Activated T-cell treated with anti-CD3 and anti-CD28 coated beads for 4 hours (primary cell): Measurements from ENCODE around the gene MVB12A.

ENCODE experiments used
- DNase-seq: peaks from one replicate; pipeline ENCODE4 v3.0.0-alpha.2; 2020

Gene MVB12A

DNA sequence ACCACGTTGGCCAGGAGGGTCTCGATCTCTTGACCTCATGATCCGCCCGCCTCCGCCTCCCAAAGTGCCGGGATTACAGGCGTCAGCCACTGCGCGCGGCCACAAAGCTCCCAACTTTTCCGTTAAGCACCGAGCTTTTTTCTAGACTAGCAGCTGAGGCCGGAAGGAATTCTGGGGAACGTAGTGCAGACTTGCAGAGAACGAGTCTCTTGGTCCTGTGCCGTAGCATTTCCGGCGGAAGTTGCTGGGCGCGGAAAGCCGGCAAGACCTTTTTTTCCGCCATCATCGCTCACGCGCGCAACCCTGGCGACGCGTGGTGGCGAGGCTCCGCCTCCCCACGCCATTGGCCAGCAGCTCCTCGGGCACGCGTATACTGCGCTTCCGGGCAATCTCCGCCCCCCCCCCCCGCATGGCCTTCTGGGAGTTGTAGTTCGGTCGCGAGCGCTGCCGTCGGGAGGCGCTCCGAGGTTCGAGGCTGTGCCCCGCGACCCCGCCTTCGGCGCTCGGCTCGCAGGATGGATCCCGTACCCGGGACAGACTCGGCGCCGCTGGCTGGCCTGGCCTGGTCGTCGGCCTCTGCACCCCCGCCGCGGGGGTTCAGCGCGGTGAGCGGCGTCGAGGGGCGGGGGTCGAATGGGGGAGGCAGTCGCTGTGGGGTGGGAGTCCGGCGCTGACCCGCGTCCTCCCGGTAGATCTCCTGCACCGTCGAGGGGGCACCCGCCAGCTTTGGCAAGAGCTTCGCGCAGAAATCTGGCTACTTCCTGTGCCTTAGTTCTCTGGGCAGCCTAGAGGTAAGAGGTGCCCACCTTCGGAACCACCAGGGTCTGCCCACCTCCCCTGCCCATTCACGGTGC is at the start of gene MVB12A:
TSS of gene MVB12A (plus strand) at position 427 of the 854 bp plus-strand sequence. CDS start at position 516, 89 bp downstream.
- DNase-seq: peak; percentile 93

DNA sequence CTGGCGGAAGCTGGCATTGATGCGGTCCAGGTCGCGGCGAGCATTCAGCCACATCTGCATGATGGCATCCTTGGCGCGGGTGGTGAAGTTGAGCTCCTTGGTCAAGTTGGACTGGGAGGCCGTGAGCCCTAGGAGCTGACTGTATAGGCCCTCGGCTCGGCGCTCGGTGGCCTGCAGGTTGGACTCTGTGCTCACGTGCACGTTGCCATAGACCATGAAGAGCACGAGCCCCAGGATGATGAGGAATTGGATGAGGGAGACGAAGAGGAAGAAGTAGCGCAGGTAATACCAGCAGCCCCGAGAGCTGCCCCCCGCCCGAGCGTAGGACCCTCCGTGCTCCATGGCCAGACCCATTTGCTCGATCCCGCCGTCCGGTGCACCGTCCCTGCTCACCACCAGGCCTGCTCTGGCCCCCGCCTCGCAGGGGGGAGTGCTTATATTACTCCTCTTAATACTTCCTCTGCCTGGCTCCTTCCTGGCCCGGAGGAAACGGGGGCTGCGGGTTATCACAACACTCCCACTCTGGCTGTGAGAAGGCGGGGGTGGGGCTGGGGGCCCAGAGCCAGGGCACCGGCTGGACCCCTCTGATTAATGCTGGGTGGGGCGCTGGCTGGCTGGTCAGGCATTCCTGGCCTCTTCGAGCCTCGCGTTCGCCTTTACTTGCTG is 42.8 kb upstream of the MVB12A start, which contains the start of gene PLVAP:
TSS of gene PLVAP (minus strand) at position 408 of the 666 bp plus-strand sequence. CDS start at position 354, 54 bp downstream.
- DNase-seq: no peak

DNA sequence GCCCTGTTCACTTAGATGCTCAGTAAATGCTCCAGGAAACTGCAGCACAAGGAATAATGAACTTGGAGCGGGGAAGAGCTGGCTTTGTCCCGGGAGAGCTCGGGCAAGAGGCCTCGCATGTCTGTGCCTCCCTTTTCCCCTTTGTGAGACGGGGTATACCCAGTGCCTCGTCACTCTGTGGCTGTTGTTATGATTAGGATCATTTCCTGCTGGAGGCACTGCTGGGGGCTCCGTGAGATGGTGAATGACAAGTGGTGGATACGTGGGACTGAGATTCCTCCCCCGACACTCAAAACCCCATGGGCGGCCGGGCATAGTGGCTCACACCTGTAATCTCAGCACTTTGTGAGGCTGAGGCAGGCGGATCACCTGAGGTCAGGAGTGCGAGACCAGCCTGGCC is 41.6 kb upstream of the MVB12A start:
- DNase-seq: no peak

DNA sequence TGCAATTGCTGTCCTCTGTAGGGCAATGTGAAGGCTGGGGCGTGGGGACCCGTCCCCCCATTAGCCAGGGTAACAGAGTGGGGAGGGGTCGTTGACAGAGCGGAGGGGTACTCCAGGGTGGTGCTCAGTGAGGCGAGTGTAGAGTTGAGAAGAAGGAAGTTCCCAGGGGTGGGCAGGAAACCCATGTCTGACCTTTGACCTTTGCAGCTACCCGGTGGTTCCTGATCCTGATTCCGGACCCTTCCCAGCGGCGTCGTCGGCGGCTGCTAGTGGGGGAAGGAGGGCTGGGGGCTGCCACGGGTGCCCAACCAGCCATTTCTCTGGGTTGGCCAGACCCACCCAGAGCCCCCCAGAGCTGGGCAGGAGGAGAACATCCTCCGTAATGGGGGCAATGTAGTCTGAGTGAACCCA is 40.6 kb upstream of the MVB12A start:
- no peak for DNase-seq

DNA sequence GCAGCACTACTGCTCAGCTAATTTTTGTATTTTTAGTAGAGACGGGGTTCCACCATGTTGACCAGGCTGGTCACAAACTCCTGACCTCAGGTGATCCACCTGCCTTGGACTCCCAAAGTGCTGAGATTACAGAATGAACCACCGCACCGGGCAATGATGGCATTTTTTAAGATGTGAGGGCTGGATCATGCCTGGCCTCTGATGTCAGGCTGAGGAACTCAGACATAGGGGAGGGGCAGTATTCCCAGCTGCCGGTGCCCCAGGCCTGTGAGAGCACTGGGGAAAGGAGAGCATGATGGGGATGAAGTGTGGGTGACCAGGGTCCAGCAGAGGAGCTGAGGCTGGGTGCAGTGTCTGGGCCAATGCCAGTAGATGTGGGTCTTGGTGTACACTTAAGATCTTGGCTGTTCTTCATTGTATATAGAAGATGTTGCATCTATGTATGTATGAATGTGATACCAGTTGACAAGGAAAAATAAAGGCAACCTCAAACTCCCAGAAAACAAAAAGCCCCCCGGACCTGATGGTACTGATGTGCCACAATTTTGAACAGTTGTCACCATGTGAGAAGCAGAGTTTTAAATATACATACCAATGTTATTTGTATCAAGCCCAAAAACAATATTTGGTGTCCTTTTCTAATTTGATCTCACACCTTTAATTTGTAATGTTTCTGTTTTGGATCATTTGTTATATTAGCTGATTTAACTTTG is 39.3 kb upstream of the MVB12A start:
- no peak for DNase-seq

DNA sequence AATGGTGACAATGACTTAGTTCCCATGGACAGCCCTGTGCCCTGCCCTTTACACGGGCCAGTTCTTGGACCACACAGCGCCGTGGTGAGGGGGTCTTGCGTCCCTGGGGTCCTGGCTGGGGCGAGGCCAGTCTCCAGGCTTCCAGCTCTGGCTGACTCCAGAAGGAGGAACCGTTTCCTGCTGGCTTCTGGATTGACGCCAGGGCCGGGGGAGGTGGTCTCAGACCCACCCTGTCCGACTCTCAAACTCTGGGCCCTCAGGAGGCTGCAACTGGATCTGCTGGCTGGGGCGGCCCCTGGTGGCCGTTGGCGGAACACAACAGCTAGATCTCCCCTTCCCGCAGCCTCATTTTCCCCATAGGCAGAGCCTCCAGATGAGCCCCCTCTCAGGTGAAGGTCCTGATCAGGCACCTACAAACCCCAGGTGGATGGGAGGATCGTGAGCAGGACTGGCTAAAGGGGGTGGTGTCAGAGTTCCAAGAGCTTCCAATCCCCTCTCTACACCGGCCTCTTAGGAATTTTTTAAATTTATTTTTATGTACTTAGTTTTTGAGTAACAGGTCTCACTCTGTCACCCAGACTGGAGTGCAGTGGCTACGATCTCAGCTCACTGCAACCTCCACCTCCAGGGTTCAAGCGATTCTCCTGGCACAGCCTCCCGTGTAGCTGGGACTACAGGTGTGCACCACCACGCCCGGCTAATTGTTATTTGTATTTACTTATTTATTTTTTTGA is 33.8 kb upstream of the MVB12A start:
- DNase-seq: peak; percentile 46

DNA sequence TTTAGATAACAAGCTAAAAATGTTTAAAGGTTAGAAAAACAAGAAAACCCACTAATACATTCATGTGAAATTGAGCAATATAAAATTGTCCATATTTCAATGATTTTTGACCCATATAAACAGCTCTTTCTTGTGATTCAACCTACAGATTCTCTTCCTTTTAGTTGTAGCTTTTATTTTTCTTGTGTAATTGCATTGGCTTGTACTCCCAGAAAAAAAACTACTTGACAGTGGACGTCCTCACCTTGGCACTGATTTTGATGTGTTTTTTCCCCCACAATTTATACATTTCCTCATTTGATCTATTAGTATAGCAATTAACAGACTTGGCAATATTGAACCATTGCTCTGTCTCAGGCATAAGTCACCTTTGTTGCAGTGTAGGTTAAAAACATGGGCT is 30.6 kb upstream of the MVB12A start:
- DNase-seq: no peak

DNA sequence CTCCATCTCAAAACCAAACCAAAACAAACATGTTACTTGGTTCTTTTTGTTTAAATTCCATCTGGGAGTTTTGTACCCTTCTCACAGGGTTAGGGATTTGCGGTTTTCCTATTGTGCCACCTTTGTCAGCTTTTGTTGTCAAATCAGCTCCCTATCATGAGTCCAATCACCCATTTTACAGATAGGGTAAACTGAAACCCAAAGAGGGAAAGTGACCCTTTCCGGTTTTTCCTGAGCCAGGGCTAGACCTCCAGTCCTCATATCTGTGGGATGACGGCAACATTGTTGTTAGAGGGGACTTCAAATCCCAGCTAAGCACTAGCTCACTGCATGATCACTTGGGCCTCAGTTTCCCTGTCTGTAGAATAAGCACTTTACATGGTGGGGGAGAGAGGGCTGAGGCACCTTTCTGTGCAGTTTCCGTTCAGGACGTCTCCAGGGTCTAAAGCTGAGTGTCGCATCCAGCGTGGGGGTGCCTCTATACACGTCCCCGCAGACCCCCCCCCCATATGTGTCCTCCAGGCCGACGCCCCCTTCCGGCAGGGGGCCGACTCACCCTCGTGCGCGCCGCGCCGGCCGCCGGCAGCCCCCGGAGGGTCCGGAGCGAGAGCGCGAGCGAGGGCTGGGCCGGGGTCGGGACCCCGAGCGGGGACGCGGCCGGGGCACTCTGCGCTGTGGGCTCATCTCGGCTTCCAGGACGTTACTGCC is 29.7 kb upstream of the MVB12A start:
- no peak for DNase-seq

DNA sequence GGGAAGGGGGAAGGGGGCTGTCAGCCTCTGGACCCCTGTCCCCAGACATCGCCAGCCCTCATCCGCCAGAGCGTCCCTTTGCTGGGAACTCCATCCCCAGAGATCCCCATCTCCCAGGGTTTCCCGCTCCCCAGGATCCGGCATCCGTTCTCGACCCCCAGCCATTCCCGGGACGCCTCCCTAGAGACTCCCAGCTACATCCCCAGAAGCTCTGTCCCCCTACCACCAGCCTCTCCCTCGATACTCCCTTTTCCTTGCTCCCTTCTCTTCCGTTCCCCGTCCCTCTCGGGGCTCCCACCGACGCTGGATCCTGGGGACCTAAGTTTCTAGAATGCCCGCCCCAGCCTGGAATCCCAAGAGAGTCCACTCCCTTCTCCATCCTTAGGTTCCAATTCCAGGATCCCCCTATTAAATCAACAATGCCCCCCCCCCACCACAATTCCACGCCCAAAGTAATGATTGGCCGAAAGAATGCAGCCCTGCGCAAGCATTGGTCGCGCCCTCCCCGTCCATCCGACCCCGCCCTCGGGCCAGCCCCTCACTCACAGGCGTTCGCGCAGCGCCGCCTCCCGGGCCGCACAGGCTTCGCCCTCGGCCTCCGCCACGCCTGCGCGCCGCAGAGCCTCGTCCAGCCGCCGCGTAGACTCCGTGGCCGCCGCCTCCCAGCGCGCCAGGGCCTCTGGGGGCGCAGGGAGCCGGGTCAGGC is 29.0 kb upstream of the MVB12A start:
- peak; percentile 74 for DNase-seq

DNA sequence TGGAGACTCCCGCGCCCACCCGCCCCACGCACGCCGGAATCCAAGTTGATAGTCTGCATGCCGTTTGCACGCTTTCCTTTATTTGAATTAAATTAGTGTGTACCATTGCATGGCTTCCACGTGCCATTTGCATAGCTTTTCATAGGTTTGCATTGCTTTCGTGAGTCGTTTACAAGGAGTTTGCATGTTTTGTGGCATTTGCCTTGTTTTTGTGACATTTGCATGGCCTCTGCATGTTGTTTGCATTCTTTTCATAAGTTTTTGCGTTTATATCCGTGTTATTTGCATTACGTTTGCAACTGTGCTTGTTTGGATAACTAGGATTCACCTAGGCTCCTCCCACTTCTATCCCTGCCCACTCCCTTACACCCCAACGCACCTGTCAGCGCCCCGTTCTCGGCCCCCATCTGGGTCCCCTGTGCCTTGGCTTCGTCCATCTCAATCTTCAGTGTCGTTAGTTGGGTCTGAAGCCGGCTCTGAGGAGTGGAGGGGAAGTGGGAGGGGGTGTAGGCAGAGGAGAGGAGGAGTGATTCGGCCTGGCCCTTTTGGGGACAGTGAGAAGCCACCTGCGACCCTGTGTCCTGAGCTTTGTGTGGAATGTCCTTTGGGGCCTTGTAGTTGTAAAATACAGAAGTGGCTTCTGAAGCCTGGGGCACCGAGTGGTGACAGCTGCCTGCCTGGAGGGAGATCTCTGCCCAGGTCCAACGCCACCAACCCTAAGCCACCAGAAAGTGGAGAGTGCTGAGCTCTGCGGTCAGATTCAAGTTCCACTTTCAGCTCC is 28.3 kb upstream of the MVB12A start:
- no peak for DNase-seq

DNA sequence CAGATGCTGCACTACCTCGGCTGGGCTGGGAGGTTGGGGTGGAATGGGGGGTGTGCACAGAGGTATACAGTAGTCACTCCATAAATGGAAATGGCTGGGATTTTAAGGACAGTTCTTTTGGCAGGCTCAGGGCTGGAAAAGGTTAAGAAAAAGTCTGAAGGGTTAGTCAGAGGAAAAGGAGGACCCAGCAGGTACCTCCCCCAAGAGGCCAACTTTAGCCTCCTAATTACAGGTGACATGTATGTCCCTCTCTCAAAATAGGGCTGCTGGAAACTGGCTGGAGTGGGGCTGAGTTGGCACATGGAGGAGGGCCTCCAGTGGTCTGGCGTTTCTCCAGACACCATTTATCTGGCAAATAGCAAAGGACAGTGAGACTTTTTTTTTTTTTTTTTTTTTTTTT is 26.8 kb upstream of the MVB12A start:
- DNase-seq: no peak

DNA sequence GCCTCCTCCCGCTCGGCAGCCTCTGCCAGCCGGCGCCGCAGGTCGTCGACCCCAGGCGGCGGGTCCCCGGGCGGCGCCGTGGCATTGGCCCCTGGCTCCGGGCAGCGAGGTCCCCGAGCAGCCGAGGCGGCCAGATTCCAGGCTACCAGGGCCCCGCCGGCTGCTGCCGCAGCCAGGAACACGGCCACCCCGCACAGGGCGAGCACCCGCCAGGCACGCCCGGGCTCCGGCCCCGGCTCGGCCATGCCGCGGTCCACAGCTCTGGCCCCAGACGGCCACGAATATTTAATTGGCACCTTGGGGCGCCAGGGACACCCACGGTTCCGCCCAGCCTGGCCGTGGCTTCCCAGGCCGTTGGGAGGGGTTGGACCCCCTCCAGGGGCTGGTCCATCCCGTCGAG is 25.9 kb upstream of the MVB12A start, which contains the start of gene CCDC194:
TSS of gene CCDC194 (minus strand) at position 283 of the 400 bp plus-strand sequence. CDS start at position 245, 38 bp downstream.
- DNase-seq: no peak

DNA sequence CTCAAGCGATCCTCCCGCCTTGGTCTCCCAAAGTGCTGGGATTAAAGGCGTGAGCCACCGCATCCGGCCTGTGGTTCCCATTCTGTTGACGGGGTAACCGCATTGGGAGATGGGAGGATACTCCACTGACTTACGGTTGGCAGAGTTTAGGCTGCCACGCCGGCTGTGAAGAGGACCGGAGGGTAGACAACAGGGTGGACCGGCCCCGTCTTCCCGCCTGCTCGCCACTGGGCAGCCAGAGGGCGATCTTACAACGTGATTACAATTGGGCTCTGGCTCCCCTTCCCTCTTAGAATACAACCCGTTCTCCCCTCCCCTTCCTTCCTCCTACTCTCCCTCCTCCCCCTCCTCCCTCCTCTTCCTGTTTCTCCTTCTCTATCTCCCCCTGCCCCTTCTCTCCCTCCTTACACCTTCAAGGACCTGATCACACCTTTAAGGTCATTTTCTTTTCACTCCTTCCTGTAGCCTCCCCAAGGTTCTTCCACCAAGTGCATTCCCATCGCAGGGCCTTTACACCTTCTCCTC is 24.9 kb upstream of the MVB12A start:
- DNase-seq: peak; percentile 63

DNA sequence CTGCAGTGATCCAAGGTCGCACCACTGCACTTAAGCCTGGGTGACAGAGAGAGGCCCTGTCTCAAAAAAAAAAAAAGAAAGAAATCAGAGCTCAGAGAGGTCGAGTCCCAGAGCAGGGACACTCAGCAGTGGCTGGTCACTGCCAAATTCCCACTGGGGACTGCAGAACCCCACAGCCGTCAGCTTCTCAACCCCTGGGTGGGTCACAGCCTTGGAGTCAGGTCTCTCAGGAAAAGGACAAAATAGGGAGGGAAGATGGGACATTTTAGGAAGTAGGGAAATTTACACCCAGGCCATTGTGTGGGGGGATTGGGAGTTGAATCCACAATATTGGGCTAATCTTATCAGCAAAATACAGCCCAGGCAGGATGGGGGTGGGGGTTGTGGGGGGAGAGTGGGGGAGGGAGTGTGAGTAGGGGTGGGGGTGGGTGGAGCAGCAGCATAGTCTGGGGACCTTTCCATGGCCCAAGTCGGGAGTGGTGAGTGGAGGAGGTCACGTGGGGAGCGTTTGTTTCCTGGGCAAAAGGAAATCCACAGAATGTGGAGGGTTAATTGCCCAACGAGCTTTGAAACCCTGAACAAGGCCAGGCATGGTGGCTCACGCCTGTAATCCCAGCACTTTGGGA is 20.8 kb upstream of the MVB12A start:
- DNase-seq: no peak

DNA sequence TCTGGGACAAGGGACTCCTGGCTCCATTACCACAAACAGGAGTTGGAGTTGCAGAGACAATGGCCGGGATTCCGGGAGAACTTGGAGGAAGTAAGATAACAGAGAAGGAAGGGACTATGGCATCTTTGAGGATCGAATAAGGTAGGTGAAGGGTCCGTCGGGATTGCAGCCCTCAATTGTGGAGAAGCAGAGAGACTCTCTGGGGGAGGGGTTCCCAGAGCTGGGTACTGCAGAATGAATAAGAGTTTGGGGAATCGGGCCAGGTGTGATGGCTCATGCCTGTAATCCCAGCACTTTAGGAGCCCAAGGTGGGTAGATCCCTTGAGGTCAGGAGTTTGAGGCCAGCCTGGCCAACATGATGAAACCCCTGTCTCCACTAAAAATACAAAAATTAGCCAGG is 18.2 kb upstream of the MVB12A start:
- no peak for DNase-seq

DNA sequence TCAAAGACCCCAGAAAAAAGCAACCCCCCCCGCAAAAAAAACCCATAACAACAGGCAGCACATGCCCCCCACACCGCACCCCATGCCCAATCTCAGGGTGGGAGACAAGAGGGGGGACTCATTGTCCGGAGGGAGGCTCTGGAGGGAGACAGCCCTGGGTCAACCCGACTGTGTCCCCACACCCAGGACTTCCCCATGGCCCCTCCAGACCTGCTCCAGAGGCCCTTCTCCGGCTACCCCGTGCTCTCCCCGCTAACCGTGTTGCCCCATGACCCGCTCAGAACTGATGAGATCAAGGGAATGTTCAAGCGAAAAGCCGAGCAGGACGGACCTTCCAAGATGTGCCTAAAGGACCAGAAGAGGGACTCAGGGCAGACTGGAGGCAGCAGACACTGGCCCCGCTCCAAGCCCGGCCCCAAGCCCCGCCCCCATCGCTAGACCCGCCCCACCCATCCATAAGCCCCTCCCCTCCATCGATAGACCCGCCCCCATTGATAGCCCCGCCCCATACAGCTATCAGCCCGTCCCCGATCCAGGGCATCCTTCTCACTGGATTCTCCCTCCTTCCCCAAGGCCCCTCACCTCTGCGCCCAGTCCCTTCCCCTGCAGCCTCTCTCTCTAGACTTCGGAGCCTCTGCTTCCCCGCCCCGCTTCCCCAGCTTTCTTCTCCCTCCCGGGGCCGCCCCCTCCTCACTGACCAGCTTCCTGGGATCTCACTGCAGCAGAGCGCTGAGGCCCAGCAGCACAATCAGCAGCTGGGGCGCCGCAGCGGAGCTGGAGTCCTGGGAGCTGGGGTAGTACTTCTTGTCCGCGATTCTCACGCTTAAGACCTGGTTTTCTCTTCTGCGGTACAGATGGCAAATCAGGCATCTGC is 16.6 kb upstream of the MVB12A start:
- no peak for DNase-seq

DNA sequence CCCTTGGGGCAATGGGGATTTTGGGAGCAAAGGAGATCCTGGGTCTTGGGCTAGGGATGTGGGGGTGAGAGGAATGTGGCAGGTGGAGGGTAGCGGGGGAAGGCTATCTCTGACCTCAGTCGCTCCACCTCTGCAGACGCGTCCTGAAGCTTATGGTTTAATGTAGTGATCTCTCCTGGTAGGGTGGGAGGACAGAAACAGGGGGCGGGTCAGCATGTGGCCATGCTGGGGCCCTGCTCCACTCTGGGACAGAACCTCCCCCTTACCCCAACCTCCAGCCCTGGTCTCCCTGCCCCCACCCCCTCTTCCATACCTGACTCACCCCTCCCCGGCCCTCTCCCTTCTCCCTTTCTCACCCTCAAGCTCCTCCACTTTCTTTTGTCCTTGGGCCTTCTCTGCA is 15.8 kb upstream of the MVB12A start:
- no peak for DNase-seq

DNA sequence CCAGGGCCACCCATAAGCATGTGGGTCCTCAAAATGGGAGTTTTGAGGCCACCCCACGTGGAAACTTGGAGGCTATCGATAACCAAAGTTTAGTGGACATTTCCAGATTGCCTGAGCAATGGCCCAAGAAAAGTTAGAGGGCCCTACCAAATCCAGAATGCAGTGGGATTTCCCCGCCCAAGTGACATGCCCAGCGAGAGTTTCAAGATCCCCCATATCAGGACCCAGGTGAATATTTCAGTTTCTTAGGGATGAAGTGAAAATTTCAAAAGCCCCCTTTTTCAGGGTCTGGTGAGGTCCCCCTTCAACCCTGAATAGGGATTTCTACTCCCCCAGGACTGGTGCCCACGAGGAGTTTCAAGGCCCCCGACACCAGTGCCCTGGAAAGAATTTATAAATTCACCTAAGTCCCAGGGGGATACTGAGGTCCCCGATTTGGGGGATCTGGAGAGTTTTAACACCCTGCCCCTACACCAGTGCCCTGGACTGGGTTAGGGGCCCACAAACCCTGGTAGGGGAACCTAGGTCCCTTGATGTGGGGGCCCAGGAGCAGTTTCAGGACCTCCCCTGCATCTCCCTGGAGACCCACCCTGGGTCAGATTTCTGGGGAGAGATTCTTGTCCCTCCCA is 15.1 kb upstream of the MVB12A start:
- no peak for DNase-seq
